ENCODE results near the gene ZNF575.
"Not testable (repeated sequence)": the region's sequence is repeated elsewhere in the genome, so short reads cannot be mapped to it uniquely, and the experiment has no call there.

ZNF575 gene

GRCh38 chr19:43518051-43518450 is 14.9 kb upstream of the ZNF575 start:
- no peak overlapping the region for H2AFZ ChIP-seq (ENCODE audit: low read depth, low read length)
- peaks cover 8 to 13% of the 10 kb centered on the region in 2 experiments for H3K36me3 ChIP-seq (ENCODE audit: control insufficient read depth in 1 of 2, insufficient read depth in 2 of 2, low read depth in 1 of 2, low read length in 2 of 2)
- no peak overlapping the region for H4K8ac ChIP-seq (ENCODE audit: low read length)
- H3K9me3 ChIP-seq (ENCODE audit: control insufficient read depth, low read length): no peaks in the 10 kb centered on the region
- H3K9ac ChIP-seq (ENCODE audit: low read length): no peak overlapping the region
- no peak overlapping the region for H2BK15ac ChIP-seq (ENCODE audit: low read depth, poor library complexity, severe bottlenecking)
- no peak overlapping the region for H3K4ac ChIP-seq (ENCODE audit: low read depth in 1 of 2, low read length in 2 of 2)
- no peak overlapping the region for H3K14ac ChIP-seq (ENCODE audit: low read length in 2 of 2)
- peaks cover 1% of the 10 kb centered on the region for H3K4me1 ChIP-seq (ENCODE audit: control insufficient read depth, insufficient read depth, low read depth, low read length)
- no peak overlapping the region for H3K23ac ChIP-seq (ENCODE audit: low read length in 2 of 2)
- H2BK12ac ChIP-seq (ENCODE audit: low read length in 2 of 2): no peak overlapping the region
- no peak for DNase-seq
- peak overlapping the region; percentile 48 for H2AK5ac ChIP-seq (ENCODE audit: low read length, severe bottlenecking)
- no peak overlapping the region for H2BK5ac ChIP-seq (ENCODE audit: low read depth, low read length, poor library complexity, severe bottlenecking)
- no peak overlapping the region for H3K18ac ChIP-seq (ENCODE audit: low read depth in 1 of 2, low read length in 2 of 2)
- 77% methylated on average over 3 of the region's 4 CpGs for WGBS
- H3K27ac ChIP-seq (ENCODE audit: low read length, poor library complexity, severe bottlenecking): no peak overlapping the region
- H3K4me3 ChIP-seq (ENCODE audit: insufficient read depth in 1 of 2, low read depth in 1 of 2, low read length in 2 of 2): no peak overlapping the region
- peaks cover 8% of the 10 kb centered on the region for H3K79me1 ChIP-seq (replicated peaks; ENCODE audit: low read length, poor library complexity, severe bottlenecking)
- H3K27me3 ChIP-seq (ENCODE audit: control insufficient read depth in 1 of 2, insufficient read depth in 1 of 2, low read length in 2 of 2): no peaks in the 10 kb centered on the region
- no peak overlapping the region for H3K4me2 ChIP-seq (ENCODE audit: low read length, poor library complexity, severe bottlenecking)
- no peak overlapping the region for H4K91ac ChIP-seq (ENCODE audit: low read length)
- H2BK120ac ChIP-seq (ENCODE audit: low read depth, low read length): no peak overlapping the region

- no peak overlapping the region for H3K9ac ChIP-seq (ENCODE audit: low read length)
- no peak overlapping the region for H2BK15ac ChIP-seq (ENCODE audit: low read depth, poor library complexity, severe bottlenecking)
These were observed 13.4 kb upstream of the ZNF575 start for GRCh38 chr19:43519436-43520088.

GRCh38 chr19:43522929-43523328 is 10.1 kb upstream of the ZNF575 start:
- Histone ChIP-seq H2AK5ac (ENCODE audit: low read length, severe bottlenecking) (no peak overlapping the region), H2BK120ac (ENCODE audit: low read depth, low read length) (no peak overlapping the region)
- no peak for DNase-seq

More at GRCh38 chr19:43519436-43520088, 13.4 kb upstream of the ZNF575 start:
- no peak overlapping the region for H4K8ac ChIP-seq (ENCODE audit: low read length)
- H3K4me2 ChIP-seq (ENCODE audit: low read length, poor library complexity, severe bottlenecking): peak overlapping the region; percentile 9
- H3K18ac ChIP-seq (ENCODE audit: low read depth in 1 of 2, low read length in 2 of 2): no peak overlapping the region
- H3K4ac ChIP-seq (ENCODE audit: low read depth in 1 of 2, low read length in 2 of 2): no peak overlapping the region
- no peaks in the 10 kb centered on the region for H3K9me3 ChIP-seq (ENCODE audit: control insufficient read depth, low read length)
- H2AK5ac ChIP-seq (ENCODE audit: low read length, severe bottlenecking): no peak overlapping the region
- peak overlapping the region; percentile 26 for H3K27ac ChIP-seq (ENCODE audit: low read length, poor library complexity, severe bottlenecking)
- H2BK120ac ChIP-seq (ENCODE audit: low read depth, low read length): no peak overlapping the region
- no peak overlapping the region for H3K14ac ChIP-seq (ENCODE audit: low read length in 2 of 2)
- H2AFZ ChIP-seq (ENCODE audit: low read depth, low read length): no peak overlapping the region
- no peaks in the 10 kb centered on the region for H3K27me3 ChIP-seq (ENCODE audit: control insufficient read depth in 1 of 2, insufficient read depth in 1 of 2, low read length in 2 of 2)
- no peak overlapping the region for H3K23ac ChIP-seq (ENCODE audit: low read length in 2 of 2)
- peaks cover 5 to 12% of the 10 kb centered on the region in 2 experiments for H3K36me3 ChIP-seq (ENCODE audit: control insufficient read depth in 1 of 2, insufficient read depth in 2 of 2, low read depth in 1 of 2, low read length in 2 of 2)
- H3K79me1 ChIP-seq (replicated peaks; ENCODE audit: low read length, poor library complexity, severe bottlenecking): peaks cover 10% of the 10 kb centered on the region
- peak; percentile 83 for DNase-seq
- H4K91ac ChIP-seq (ENCODE audit: low read length): no peak overlapping the region
- H2BK12ac ChIP-seq (ENCODE audit: low read length in 2 of 2): no peak overlapping the region
- peaks cover 5% of the 10 kb centered on the region for H3K4me1 ChIP-seq (ENCODE audit: control insufficient read depth, insufficient read depth, low read depth, low read length)
- no peak overlapping the region for H3K4me3 ChIP-seq (ENCODE audit: insufficient read depth in 1 of 2, low read depth in 1 of 2, low read length in 2 of 2)
- H2BK5ac ChIP-seq (ENCODE audit: low read depth, low read length, poor library complexity, severe bottlenecking): no peak overlapping the region
- WGBS: 59% methylated on average over 9 of the region's 10 CpGs

GRCh38 chr19:43523696-43524095 is 9.3 kb upstream of the ZNF575 start:
- not testable (repeated sequence) for H2BK15ac ChIP-seq (ENCODE audit: low read depth, poor library complexity, severe bottlenecking); H2AFZ ChIP-seq (ENCODE audit: low read depth, low read length); H4K8ac ChIP-seq (ENCODE audit: low read length); H2BK12ac ChIP-seq (ENCODE audit: low read length in 2 of 2); DNase-seq; H3K4ac ChIP-seq (ENCODE audit: low read depth in 1 of 2, low read length in 2 of 2); H2BK5ac ChIP-seq (ENCODE audit: low read depth, low read length, poor library complexity, severe bottlenecking); H3K4me2 ChIP-seq (ENCODE audit: low read length, poor library complexity, severe bottlenecking); H3K18ac ChIP-seq (ENCODE audit: low read depth in 1 of 2, low read length in 2 of 2); H3K27ac ChIP-seq (ENCODE audit: low read length, poor library complexity, severe bottlenecking); H3K23ac ChIP-seq (ENCODE audit: low read length in 2 of 2); H3K4me3 ChIP-seq (ENCODE audit: insufficient read depth in 1 of 2, low read depth in 1 of 2, low read length in 2 of 2); H2BK120ac ChIP-seq (ENCODE audit: low read depth, low read length); H3K36me3 ChIP-seq (ENCODE audit: control insufficient read depth in 1 of 2, insufficient read depth in 2 of 2, low read depth in 1 of 2, low read length in 2 of 2); H3K9ac ChIP-seq (ENCODE audit: low read length); H2AK5ac ChIP-seq (ENCODE audit: low read length, severe bottlenecking); H3K27me3 ChIP-seq (ENCODE audit: control insufficient read depth in 1 of 2, insufficient read depth in 1 of 2, low read length in 2 of 2); H3K9me3 ChIP-seq (ENCODE audit: control insufficient read depth, low read length); H4K91ac ChIP-seq (ENCODE audit: low read length); H3K14ac ChIP-seq (ENCODE audit: low read length in 2 of 2)
- peaks cover 19% of the 10 kb centered on the region for H3K4me1 ChIP-seq (ENCODE audit: control insufficient read depth, insufficient read depth, low read depth, low read length)
- H3K79me1 ChIP-seq (replicated peaks; ENCODE audit: low read length, poor library complexity, severe bottlenecking): peaks cover 21% of the 10 kb centered on the region
- WGBS: 95% methylated on average over 8 of the region's 8 CpGs

More at GRCh38 chr19:43522929-43523328, 10.1 kb upstream of the ZNF575 start:
- Histone ChIP-seq H2BK12ac (ENCODE audit: low read length in 2 of 2) (no peak overlapping the region), H3K4ac (ENCODE audit: low read depth in 1 of 2, low read length in 2 of 2) (no peak overlapping the region), H3K36me3 (ENCODE audit: control insufficient read depth in 1 of 2, insufficient read depth in 2 of 2, low read depth in 1 of 2, low read length in 2 of 2) (peaks cover 0 to 5% of the 10 kb centered on the region in 2 experiments), H2AFZ (ENCODE audit: low read depth, low read length) (no peak overlapping the region), H4K8ac (ENCODE audit: low read length) (no peak overlapping the region), H3K14ac (ENCODE audit: low read length in 2 of 2) (no peak overlapping the region), H2BK15ac (ENCODE audit: low read depth, poor library complexity, severe bottlenecking) (no peak overlapping the region), H4K91ac (ENCODE audit: low read length) (no peak overlapping the region), H3K4me3 (ENCODE audit: insufficient read depth in 1 of 2, low read depth in 1 of 2, low read length in 2 of 2) (no peak overlapping the region), H3K27ac (ENCODE audit: low read length, poor library complexity, severe bottlenecking) (no peak overlapping the region), H2BK5ac (ENCODE audit: low read depth, low read length, poor library complexity, severe bottlenecking) (no peak overlapping the region), H3K27me3 (ENCODE audit: control insufficient read depth in 1 of 2, insufficient read depth in 1 of 2, low read length in 2 of 2) (no peaks in the 10 kb centered on the region), H3K4me2 (ENCODE audit: low read length, poor library complexity, severe bottlenecking) (no peak overlapping the region), H3K4me1 (ENCODE audit: control insufficient read depth, insufficient read depth, low read depth, low read length) (peaks cover 19% of the 10 kb centered on the region), H3K18ac (ENCODE audit: low read depth in 1 of 2, low read length in 2 of 2) (no peak overlapping the region), H3K9ac (ENCODE audit: low read length) (no peak overlapping the region), H3K9me3 (ENCODE audit: control insufficient read depth, low read length) (no peaks in the 10 kb centered on the region), H3K23ac (ENCODE audit: low read length in 2 of 2) (no peak overlapping the region), H3K79me1 (replicated peaks; ENCODE audit: low read length, poor library complexity, severe bottlenecking) (peaks cover 22% of the 10 kb centered on the region)
- 85% methylated on average over 3 of the region's 5 CpGs for WGBS

All from mesenchymal stem cell (in vitro differentiated cells and primary cell).